GM12878 (cell line): ENCODE data around the gene OCA2. TPM values are rescaled to one million over a fixed set of nuclear protein-coding genes. Genes with fewer than 3 reads are reported as not detected.

ENCODE experiments used
- ATAC-seq: fragments of 200-7000 bp; cut with Tn5 transposase; 3 replicates; pipeline ENCODE4 v1.9.1; 2020; ENCODE audit warnings: mild to moderate bottlenecking, moderate library complexity
- BruUV-seq: library from RNA; stranded (reverse); fragments of 400-500 nt; replicated peaks from 2 replicates; lab custom pipeline; 2021; lab: Mats Ljungman, UMichigan
- CTCF ChIA-PET: fragments of 300-600 bp; sonication (Branson Sonifier 250); formaldehyde crosslinking; extraction: SDS; loops from one replicate; lab custom pipeline; 2021; ENCODE audit warnings: inconsistent platforms; lab: Yijun Ruan, JAX
- POLR2A ChIA-PET: fragments of 350-600 bp; formaldehyde crosslinking; extraction: SDS; loops from one replicate; lab custom pipeline; 2021; ENCODE audit warnings: inconsistent platforms; lab: Charles Lee
- RAD21 ChIA-PET: fragments of 300-600 bp; sonication (Branson Sonifier 250); formaldehyde crosslinking; loops from one replicate; lab custom pipeline; 2023; ENCODE audit warnings: antibody characterized with exemption; ENCODE audit not compliant: unreplicated experiment; lab: Charles Lee
- SMC1A ChIA-PET: fragments of 300-600 bp; sonication (Branson Sonifier 250); formaldehyde crosslinking; loops from one replicate; lab custom pipeline; 2023; ENCODE audit not compliant: unreplicated experiment, uncharacterized antibody; lab: Charles Lee
- DNase-seq: peaks from one replicate; pipeline ENCODE4 v3.0.0-alpha.2; 2011; ENCODE audit warnings: low read depth, low spot score
- FAIRE-seq: peaks from 3 replicates; lab custom pipeline; 2011; peaks lifted over from hg19 to GRCh38; lab: Jason Lieb, UNC
- H2AFZ ChIP-seq: 2 replicates; pipeline ENCODE4 v1.6.0; 2011; ENCODE audit warnings: low read depth, low read length, control low read depth; ENCODE audit not compliant: control insufficient read depth
- H3K27ac ChIP-seq: 2 replicates; pipeline ENCODE4 v1.5.1; 2011; ENCODE audit warnings: control low read depth; ENCODE audit not compliant: control insufficient read depth, insufficient read depth
- H3K27me3 ChIP-seq, 2 experiments: replicated peaks in 1 of 2; 2 replicates each; pipeline versions ENCODE4 v1.6.0 to v1.6.1; 2011; ENCODE audit warnings: low read length in 1 of 2; ENCODE audit not compliant: control insufficient read depth in 2 of 2, insufficient read depth in 2 of 2
- H3K36me3 ChIP-seq, 2 experiments: 2 replicates each; pipeline ENCODE4 v1.5.1; 2011; ENCODE audit warnings: low read length in 1 of 2; ENCODE audit not compliant: control insufficient read depth in 2 of 2, insufficient read depth in 2 of 2
- H3K4me1 ChIP-seq: 2 replicates; pipeline ENCODE4 v1.6.1; 2011; ENCODE audit warnings: mild to moderate bottlenecking, low read length, moderate library complexity, mixed read lengths; ENCODE audit not compliant: control insufficient read depth, insufficient read depth
- H3K4me2 ChIP-seq: 2 replicates; pipeline ENCODE4 v1.6.0; 2011; ENCODE audit warnings: control low read depth; ENCODE audit not compliant: control insufficient read depth, insufficient read depth
- H3K4me3 ChIP-seq: fragments of 200-600 bp; sonication (generic); 2 replicates; pipeline ENCODE4 v1.5.1; 2016
- H3K79me2 ChIP-seq: 2 replicates; pipeline ENCODE4 v1.6.0; 2011; ENCODE audit warnings: low read length; ENCODE audit not compliant: control insufficient read depth, insufficient read depth
- H3K9ac ChIP-seq: 2 replicates; pipeline ENCODE4 v1.8.0; 2011; ENCODE audit warnings: low read length, control low read depth, mixed read lengths; ENCODE audit not compliant: control insufficient read depth, insufficient read depth
- H3K9me3 ChIP-seq: replicated peaks from 3 replicates; pipeline ENCODE4 v1.5.1; 2011; ENCODE audit warnings: mild to moderate bottlenecking, low read length; ENCODE audit not compliant: control insufficient read depth, insufficient read depth
- H4K20me1 ChIP-seq: 2 replicates; pipeline ENCODE4 v1.6.0; 2011; ENCODE audit not compliant: control insufficient read depth, insufficient read depth
- ATF7 ChIP-seq: fragments of 450-650 bp; IDR thresholded peaks from 2 replicates; pipeline ENCODE4 v1.6.1; 2016; ENCODE audit warnings: low read depth, mild to moderate bottlenecking
- CBX5 ChIP-seq: sonication (generic); IDR thresholded peaks from 2 replicates; pipeline ENCODE4 v1.6.1; 2016; ENCODE audit warnings: low read depth, moderate library complexity, mild to moderate bottlenecking, inconsistent platforms
- ETV6 ChIP-seq, 2 experiments: fragments of 450-650 bp in 1 of 2; IDR thresholded peaks in 1 of 2; conservative IDR thresholded peaks in 1 of 2; 2 replicates each; pipeline ENCODE4 v1.6.1; 2014; ENCODE audit warnings: antibody characterized with exemption in 1 of 2, borderline replicate concordance in 1 of 2, low read depth in 1 of 2, mild to moderate bottlenecking in 1 of 2, moderate library complexity in 1 of 2
- EZH2 ChIP-seq: IDR thresholded peaks from 2 replicates; pipeline ENCODE4 v1.6.1; 2012; ENCODE audit warnings: low read depth, mild to moderate bottlenecking, control low read depth, inconsistent platforms, low read length, borderline replicate concordance; ENCODE audit not compliant: control insufficient read depth
- IRF4 ChIP-seq: IDR thresholded peaks from 2 replicates; pipeline ENCODE4 v1.6.1; 2011; ENCODE audit warnings: low read depth, low read length
- MTA3 ChIP-seq: IDR thresholded peaks from 2 replicates; pipeline ENCODE4 v1.6.1; 2012; ENCODE audit warnings: low read length, inconsistent platforms, borderline replicate concordance
- SPI1 ChIP-seq: IDR thresholded peaks from 2 replicates; pipeline ENCODE4 v1.6.1; 2011; ENCODE audit warnings: low read depth, mild to moderate bottlenecking, low read length, moderate library complexity, borderline replicate concordance; ENCODE audit not compliant: insufficient read depth
- SUZ12 ChIP-seq: fragments of 200-600 bp; sonication (generic); IDR thresholded peaks from one replicate; pipeline ENCODE4 v1.6.1; 2018; ENCODE audit warnings: antibody characterized with exemption, mild to moderate bottlenecking; ENCODE audit not compliant: unreplicated experiment
- ZNF217 ChIP-seq: fragments of 450-650 bp; IDR thresholded peaks from 2 replicates; pipeline ENCODE4 v1.6.1; 2017; ENCODE audit warnings: antibody characterized with exemption, mild to moderate bottlenecking
- ZNF384 ChIP-seq: IDR thresholded peaks from 2 replicates; pipeline ENCODE4 v1.6.1; 2012; ENCODE audit warnings: low read depth, mild to moderate bottlenecking, low read length, improper control_type of control experiment, borderline replicate concordance
- WGBS: methylation state at CpG from one replicate; pipeline ENCODE4 v1.1.6; 2016; ENCODE audit warnings: low lambda C conversion rate; ENCODE audit not compliant: insufficient replicate concordance, insufficient coverage; ENCODE audit errors: missing lambda C conversion rate; 5-methylcytosine and 5-hydroxymethylcytosine counted together
- in situ Hi-C: fragments of 300-500 bp; cut with MboI; formaldehyde crosslinking; loops from 9 replicates; pipeline ENCODE4 v1.14.3; 2018; ENCODE audit warnings: mixed read lengths
- intact Hi-C: fragments of 100-400 bp; cut with micrococcal nuclease; formaldehyde crosslinking; loops from one replicate; pipeline ENCODE4 v1.14.2; 2022; ENCODE audit not compliant: unreplicated experiment
- polyA plus RNA-seq, 11 experiments: library from polyadenylated mRNA; depleted of rRNA in 4 of 11; unstranded in 6 of 11; stranded (reverse) in 5 of 11; fragments of >200 nt; fragmentation: Nextera tagmentation in 4 of 11; fragmentation: Illumina TruSeq in 1 of 11; extraction: Ambion mirVana in 4 of 11; extraction: Trizol in 1 of 11; gene quantifications; 1 replicate in 1 of 11; 2 replicates in 10 of 11; pipeline versions ENCODE4 v1.2.1 to v1.2.3, GENCODE V29; 2011 to 2016; ENCODE audit warnings: inconsistent platforms in 2 of 11, missing spikeins in 2 of 11, low read depth in 1 of 11
- total RNA-seq, 4 experiments: library from RNA; depleted of rRNA in 3 of 4; stranded (reverse); fragments of >200 nt in 3 of 4; fragmentation: Illumina TruSeq in 1 of 4; extraction: Trizol in 1 of 4; gene quantifications; 2 replicates each; pipeline versions ENCODE4 v1.2.1 to v1.2.3, GENCODE V29; 2013 to 2021
- TF ChIP-seq, protein P1 (sequence below): fragments of 450-650 bp; IDR thresholded peaks from 2 replicates; pipeline ENCODE4 v1.6.1; 2014; ENCODE audit warnings: mild to moderate bottlenecking
- TF ChIP-seq, protein P2 (sequence below): fragments of 450-650 bp; formaldehyde crosslinking; IDR thresholded peaks from 2 replicates; pipeline ENCODE4 v1.4.0; 2020; ENCODE audit warnings: mild to moderate bottlenecking, moderate library complexity
- TF ChIP-seq, protein P3 (sequence below): fragments of 450-650 bp; IDR thresholded peaks from 2 replicates; pipeline ENCODE4 v1.6.1; 2016; ENCODE audit warnings: mild to moderate bottlenecking
- TF ChIP-seq, protein P4 (sequence below): fragments of 450-650 bp; IDR thresholded peaks from 2 replicates; pipeline ENCODE4 v1.6.1; 2016; ENCODE audit warnings: mild to moderate bottlenecking

Gene OCA2
- total and polyA plus RNA-seq, 10 of the 15 experiments (the other 5 are each of a cell fraction or from before 2014, with no cell fraction given): 0.04 to 1.8 TPM; not detected in 8

DNA sequence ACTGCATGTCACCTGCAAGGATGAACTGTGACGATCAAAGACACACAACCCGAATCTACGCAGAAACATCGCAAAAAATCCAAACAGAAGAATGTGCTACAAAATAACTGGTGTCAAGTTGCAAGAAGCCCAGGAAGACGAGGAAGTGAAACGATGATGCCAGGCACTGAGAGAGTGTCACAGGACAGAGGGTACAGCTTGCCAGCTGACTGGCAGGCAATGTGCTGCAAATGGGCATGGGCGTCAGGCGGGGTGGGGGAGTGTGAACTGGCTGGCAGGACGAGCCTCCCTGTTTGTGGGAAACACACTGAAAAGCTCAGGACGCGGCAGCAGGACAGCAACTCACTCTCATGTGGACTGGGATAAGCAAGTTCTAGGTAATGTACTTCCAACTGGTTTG, 28.9 kb upstream of the OCA2 start:
- in situ Hi-C loops: no loop called here
- no TSS peak for BruUV-seq
- Histone ChIP-seq H3K4me3 (no peak overlapping the region), H2AFZ (no peak overlapping the region), H3K36me3 (peaks cover 16 to 20% of the 10 kb centered on the region in 2 experiments; a peak in 3 of 4 replicates), H3K27me3 (no peaks in the 10 kb centered on the region), H3K79me2 (no peaks in the 10 kb centered on the region), H3K27ac (no peak overlapping the region), H3K9me3 (no peaks in the 10 kb centered on the region), H3K4me2 (no peak overlapping the region), H4K20me1 (no peaks in the 10 kb centered on the region), H3K9ac (no peak overlapping the region), H3K4me1 (no peaks in the 10 kb centered on the region)
- ATAC-seq (peak; percentile 65), FAIRE-seq (no peak), DNase-seq (no peak)
- 95% methylated on average over 11 of the region's 11 CpGs for WGBS
- CTCF ChIA-PET: interaction anchor here (0.7 to 1.1 kb wide), 2 partner anchors 9 to 49 kb away, joined by 3 read pairs; no protein-coding TSS in a partner anchor
- POLR2A ChIA-PET: no interaction called here
- RAD21 ChIA-PET: no interaction called here
- SMC1A ChIA-PET: no interaction called here
- intact Hi-C loops: no loop called here
- TF ChIP-seq ATF7 (peak; percentile 42; the same call in 1 of the 2 replicates), SUZ12 (no peak), SPI1 (peak; percentile 62; the same call in 1 of the 2 replicates), ZNF384 (no peak), IRF4 (no peak), CBX5 (no peak), ZNF217 (no peak), MTA3 (no peak), ETV6 (conservative IDR thresholded peaks at IDR 0.05 in 1 of 2, IDR thresholded peaks at IDR 0.05 in 1 of 2; ENCODE audit: borderline replicate concordance in 1 of 2, low read depth in 1 of 2) (no peak), EZH2 (no peak)
- TF ChIP-seq, protein P1, sequence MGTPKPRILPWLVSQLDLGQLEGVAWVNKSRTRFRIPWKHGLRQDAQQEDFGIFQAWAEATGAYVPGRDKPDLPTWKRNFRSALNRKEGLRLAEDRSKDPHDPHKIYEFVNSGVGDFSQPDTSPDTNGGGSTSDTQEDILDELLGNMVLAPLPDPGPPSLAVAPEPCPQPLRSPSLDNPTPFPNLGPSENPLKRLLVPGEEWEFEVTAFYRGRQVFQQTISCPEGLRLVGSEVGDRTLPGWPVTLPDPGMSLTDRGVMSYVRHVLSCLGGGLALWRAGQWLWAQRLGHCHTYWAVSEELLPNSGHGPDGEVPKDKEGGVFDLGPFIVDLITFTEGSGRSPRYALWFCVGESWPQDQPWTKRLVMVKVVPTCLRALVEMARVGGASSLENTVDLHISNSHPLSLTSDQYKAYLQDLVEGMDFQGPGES: no peak
- TF ChIP-seq, protein P2, sequence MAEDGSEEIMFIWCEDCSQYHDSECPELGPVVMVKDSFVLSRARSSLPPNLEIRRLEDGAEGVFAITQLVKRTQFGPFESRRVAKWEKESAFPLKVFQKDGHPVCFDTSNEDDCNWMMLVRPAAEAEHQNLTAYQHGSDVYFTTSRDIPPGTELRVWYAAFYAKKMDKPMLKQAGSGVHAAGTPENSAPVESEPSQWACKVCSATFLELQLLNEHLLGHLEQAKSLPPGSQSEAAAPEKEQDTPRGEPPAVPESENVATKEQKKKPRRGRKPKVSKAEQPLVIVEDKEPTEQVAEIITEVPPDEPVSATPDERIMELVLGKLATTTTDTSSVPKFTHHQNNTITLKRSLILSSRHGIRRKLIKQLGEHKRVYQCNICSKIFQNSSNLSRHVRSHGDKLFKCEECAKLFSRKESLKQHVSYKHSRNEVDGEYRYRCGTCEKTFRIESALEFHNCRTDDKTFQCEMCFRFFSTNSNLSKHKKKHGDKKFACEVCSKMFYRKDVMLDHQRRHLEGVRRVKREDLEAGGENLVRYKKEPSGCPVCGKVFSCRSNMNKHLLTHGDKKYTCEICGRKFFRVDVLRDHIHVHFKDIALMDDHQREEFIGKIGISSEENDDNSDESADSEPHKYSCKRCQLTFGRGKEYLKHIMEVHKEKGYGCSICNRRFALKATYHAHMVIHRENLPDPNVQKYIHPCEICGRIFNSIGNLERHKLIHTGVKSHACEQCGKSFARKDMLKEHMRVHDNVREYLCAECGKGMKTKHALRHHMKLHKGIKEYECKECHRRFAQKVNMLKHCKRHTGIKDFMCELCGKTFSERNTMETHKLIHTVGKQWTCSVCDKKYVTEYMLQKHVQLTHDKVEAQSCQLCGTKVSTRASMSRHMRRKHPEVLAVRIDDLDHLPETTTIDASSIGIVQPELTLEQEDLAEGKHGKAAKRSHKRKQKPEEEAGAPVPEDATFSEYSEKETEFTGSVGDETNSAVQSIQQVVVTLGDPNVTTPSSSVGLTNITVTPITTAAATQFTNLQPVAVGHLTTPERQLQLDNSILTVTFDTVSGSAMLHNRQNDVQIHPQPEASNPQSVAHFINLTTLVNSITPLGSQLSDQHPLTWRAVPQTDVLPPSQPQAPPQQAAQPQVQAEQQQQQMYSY (CRISPR knock-in tag): no peak
- TF ChIP-seq, protein P3, sequence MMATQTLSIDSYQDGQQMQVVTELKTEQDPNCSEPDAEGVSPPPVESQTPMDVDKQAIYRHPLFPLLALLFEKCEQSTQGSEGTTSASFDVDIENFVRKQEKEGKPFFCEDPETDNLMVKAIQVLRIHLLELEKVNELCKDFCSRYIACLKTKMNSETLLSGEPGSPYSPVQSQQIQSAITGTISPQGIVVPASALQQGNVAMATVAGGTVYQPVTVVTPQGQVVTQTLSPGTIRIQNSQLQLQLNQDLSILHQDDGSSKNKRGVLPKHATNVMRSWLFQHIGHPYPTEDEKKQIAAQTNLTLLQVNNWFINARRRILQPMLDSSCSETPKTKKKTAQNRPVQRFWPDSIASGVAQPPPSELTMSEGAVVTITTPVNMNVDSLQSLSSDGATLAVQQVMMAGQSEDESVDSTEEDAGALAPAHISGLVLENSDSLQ: peak; percentile 30; the same call in 1 of the 2 replicates
- TF ChIP-seq, protein P4, sequence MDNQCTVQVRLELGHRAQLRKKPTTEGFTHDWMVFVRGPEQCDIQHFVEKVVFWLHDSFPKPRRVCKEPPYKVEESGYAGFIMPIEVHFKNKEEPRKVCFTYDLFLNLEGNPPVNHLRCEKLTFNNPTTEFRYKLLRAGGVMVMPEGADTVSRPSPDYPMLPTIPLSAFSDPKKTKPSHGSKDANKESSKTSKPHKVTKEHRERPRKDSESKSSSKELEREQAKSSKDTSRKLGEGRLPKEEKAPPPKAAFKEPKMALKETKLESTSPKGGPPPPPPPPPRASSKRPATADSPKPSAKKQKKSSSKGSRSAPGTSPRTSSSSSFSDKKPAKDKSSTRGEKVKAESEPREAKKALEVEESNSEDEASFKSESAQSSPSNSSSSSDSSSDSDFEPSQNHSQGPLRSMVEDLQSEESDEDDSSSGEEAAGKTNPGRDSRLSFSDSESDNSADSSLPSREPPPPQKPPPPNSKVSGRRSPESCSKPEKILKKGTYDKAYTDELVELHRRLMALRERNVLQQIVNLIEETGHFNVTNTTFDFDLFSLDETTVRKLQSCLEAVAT: no peak
